HG03354 (cell line): ENCODE data around the gene IFITM2.
"Not testable (repeated sequence)": the region's sequence is repeated elsewhere in the genome, so short reads cannot be mapped to it uniquely, and the experiment has no call there.

Source experiments
- ATAC-seq: cut with Tn5 transposase; IDR thresholded peaks from one replicate; pipeline ENCODE4 v1.9.1; 2021; ENCODE audit warnings: mild to moderate bottlenecking; ENCODE audit not compliant: unreplicated experiment, poor library complexity, severe bottlenecking

The IFITM2 gene

DNA sequence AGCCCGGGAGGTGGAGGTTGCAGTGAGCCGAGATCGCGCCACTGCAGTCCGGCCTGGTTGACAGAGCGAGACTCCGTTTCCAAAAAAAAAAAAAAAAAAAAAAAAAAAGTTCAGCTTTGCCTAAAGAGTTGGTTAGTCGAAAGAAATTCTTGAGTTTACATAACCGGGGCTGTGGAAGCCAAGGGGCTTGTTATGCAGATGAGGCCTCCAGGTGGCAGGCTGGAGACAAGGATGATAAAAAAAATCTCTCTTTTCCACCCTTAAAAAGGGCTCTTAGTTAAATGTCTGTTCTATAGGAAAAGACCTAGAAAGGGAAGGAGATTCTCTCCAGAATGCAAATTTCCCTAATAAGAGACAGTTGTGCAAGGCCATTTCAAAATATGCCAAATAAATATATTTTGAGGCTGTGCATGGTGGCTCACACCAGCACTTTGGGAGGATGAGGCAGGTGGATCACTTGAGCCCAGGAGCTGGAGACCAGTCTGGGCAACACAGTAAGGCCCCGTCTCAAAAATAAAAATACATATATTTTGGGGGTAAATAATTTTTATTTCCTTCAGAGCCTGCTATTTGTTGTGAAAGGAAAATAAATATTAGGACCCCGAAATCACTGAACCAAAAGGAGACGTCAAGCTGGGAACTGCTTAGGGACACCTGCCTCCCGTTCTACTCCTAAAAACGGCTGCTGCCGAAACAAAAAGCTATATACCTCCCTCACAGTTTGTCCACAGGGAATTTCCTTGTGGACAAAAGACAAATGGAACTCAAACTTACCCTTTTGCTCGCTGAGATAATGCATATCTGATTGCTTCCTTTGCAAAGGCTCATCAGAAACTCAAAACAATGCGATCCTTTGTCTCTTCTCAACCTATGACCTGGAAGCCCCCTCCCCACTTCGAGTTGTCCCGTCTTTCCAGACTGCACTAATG is 2.4 kb upstream of the IFITM2 start:
- no peak for ATAC-seq

DNA sequence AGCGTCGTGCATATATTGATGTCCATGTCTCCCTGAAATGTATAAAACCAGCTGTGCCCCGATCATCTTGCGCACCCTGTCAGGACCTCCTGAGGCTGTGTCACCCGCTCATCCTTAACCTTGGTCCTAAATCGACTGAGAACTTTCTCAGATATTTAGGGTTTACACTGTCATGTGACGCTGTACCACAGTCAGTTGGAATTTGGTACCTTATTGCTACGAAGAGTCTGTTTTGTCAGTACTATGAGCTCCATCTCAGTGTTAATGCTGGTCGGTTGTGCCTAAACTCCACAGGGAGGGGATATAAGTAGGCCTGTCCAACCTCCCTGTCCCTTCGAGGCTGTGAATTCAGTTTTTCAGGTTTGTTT is 1.8 kb upstream of the IFITM2 start:
- ATAC-seq: no peak

DNA sequence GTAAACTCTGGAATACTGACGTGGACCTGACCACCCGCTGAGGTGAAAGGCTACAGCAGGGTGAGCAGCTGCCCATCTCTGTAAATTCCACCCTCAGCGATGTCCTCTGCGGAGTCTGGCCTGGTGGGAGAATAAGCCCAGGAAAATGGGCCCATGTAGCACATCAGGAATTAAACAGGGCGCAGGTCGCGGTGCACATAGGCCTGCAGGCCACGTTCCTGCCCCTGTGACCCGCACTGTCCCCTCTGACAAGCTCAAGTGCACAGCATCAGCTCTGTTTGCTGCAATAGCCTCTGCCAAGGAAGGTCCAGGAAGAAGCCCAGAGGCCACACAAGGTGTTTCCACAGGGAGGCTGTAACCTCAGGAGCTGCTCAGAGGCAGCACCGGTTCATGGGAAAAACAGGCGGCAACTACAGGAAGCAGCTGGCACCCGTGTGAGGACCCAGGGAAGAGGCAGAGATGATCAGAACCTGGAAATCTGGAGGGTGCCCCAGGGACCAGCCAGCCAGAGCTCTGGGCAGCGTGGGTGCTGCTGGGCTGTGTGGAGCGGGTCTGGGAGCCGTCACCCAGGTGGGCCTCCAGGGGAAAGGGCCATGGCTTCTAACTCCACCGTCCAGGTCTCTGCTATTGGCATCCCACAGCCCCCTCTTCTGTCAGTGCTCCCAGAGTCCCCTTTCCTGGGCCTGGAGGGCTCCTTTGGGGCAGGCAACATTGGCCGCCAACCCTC is 808 bp upstream of the IFITM2 start:
- ATAC-seq: no peak

DNA sequence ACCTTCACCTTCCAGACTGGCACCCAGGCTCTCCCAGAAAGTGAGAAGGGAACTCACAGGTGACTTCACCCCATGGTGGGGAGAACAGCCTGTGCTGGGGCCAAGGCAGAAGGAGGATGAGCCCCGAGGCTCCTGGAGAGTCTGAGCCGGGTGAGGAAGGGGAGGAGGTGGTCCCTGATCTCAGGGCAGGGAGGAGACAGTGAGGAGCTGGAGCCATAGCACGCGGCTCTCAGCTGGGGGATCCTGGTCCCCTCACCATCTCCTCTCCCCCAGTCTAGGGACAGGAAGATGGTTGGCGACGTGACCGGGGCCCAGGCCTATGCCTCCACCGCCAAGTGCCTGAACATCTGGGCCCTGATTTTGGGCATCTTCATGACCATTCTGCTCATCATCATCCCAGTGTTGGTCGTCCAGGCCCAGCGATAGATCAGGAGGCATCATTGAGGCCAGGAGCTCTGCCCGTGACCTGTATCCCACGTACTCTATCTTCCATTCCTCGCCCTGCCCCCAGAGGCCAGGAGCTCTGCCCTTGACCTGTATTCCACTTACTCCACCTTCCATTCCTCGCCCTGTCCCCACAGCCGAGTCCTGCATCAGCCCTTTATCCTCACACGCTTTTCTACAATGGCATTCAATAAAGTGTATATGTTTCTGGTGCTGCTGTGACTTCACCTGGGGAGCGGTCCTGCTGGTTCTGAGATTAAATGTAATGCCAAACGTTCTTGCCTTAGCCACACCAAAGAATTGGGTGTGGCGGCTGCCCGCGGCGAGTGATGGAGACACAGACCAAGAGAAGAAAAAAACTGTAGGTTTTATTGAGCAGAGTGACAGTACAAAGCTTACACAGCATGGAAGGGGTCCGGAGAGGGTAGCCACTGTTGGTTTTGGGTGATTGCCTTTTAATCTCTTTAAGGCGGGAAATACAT is 1.4 kb downstream of the IFITM2 start:
- ATAC-seq: not testable (repeated sequence)

DNA sequence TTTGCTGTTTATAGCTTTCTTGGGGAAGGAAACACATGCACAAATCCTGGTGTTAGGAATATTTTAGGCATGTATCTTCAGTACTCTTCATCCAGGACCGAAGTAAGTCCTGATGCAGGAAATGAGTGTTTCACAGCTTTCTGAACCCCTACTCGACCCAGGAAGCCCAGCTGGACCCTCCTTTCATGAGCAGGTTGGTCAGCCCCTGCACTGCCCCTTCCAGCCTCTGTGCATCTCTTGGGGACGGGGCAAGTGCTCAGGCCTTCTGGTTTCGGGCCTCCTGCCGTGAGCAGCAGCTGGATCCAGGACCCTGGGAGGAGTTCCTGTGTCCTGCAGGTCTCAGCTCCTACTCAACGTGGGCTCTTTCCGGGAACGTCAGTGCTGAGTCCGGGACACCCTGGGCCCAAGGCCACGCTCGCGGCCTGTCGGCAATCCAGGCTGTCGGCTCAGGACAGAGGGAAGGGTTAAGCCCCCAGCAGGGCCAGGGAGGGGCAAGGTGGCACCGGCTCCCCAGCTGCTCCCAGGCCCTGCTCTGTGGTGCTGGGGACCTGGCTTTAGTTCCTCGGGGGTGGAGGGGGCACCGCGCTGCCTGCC is 2.5 kb downstream of the IFITM2 start:
- not testable (repeated sequence) for ATAC-seq

DNA sequence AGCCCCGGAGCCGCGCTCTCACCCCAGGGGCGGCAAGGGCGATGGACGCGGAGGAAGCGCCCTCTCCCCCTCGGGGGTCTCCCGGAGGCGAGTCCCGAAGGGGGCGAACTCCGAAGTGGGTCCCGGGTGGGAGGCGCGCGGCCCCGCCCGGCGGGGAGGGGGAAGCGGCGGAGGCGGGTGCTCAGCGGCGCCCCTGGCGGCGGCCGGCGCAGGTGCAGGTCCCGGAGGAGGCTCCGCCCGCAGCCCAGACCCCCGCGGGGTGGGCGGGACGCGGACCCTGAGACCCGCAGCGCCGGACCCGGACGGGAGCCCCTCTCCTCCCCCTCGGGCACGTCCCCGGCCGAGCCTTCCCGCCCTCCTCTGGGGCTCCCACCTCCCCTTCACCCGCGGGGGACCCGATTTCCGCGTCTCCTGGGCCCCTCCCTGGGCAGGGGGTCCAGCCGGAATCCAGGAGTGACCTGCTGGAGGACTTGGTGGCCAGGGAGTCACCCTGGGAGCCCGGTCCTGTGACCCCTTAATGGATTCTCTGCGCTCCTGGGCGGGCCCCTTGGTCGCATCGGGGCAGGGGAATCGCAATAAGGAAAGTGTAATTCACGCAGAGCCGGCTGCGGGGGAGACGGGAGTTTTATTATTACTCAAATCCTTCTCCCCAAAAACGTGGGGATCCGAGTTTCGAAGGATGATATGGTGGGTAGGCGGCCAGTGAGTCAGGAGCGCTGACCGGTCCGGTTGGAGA is 3.6 kb downstream of the IFITM2 start:
- ATAC-seq: peak; percentile 46

DNA sequence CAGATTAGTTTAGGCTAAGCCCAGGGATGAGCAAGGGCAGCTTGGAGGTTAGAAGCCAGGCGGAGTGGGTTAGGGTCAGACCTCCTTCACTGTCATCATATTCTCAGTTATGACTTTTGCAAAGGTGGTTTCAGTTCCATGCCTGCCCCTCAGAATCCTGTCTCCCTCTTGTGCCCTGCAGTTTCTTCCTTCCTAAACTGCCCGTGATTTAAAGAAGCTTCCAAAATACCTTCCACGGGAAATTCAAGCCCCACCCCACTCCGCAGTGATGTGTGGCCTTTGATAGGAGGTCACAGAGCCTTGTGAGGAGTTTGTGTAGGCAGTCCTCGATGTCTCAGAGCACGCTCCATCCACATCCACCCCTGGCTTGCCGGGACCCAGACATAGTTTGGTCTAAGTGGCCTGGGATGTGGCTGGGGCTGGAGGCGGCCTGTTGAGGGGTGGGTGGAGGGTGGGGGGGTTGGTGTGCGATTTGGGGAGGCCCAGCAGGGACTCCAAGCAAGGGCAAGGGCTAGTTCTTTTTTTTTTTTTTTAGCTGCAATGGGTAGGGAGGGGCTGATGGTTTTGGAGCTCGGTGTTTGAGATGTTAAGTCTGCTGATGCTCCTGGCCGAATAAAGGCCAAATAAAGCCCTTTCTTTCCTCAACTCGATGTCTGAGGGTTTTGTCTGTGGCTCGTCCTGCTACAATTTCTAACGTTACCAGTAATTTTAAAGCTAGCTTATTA is 4.6 kb downstream of the IFITM2 start:
- ATAC-seq: no peak

DNA sequence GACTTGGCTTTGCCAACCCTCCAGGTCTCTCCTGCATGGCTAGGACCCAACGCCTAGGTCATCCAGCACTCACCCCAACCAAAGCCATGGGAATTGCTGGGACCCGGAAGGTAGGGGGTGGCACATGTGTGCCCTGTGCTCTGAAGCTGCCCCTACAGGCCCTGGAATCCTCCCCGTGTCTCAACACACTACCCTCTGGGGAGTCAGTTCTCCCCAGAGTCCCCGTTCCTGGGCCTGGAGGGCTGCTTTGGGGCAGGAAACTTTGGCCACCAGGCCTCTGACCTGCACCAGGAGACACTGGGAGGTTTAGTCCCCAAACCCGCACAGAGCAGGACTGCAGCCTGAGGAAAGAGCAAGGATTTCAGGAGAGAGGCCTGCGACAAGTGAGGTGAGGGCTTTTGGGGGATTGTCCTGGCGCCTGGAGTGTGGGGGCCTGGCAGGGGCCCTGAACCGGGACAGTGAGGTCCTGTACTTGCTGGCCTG is 5.7 kb downstream of the IFITM2 start:
- no peak for ATAC-seq

DNA sequence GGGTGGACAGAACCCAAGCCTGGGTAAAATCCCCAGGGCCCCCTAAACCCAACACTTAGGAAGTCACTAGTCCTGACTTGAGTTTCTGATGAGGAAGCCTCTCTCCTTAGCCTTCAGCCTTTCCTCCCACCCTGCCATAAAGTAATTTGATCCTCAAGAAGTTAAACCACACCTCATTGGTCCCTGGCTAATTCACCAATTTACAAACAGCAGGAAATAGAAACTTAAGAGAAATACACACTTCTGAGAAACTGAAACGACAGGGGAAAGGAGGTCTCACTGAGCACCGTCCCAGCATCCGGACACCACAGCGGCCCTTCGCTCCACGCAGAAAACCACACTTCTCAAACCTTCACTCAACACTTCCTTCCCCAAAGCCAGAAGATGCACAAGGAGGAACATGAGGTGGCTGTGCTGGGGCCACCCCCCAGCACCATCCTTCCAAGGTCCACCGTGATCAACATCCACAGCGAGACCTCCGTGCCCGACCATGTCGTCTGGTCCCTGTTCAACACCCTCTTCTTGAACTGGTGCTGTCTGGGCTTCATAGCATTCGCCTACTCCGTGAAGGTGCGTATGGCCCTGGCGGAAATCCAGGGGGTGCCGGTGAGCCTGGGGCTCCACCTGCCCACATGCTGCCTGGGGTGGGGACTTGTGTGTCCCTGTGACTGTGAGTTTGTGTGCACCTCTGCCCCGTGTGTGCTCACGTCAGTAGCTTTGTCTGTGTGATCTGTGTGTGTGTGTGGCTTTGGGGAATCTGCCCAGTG is 6.4 kb downstream of the IFITM2 start, which contains the start of gene IFITM1:
IFITM1 (plus strand) TSS at position 254 of the 767 bp plus-strand sequence; CDS start at position 385, 131 bp downstream.
- ATAC-seq: peak; percentile 40

DNA sequence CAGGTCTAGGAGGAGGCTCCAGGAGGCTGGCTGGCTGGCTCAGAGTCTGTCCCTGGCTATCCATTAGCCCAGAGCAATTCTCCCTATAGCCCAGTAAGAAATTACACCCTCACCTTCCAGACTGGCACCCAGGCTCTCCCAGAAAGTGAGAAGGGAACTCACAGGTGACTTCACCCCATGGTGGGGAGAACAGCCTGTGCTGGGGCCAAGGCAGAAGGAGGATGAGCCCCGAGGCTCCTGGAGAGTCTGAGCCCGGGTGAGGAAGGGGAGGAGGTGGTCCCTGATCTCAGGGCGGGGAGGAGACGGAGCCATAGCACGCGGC is 6.9 kb downstream of the IFITM2 start:
- ATAC-seq: not testable (repeated sequence)

DNA sequence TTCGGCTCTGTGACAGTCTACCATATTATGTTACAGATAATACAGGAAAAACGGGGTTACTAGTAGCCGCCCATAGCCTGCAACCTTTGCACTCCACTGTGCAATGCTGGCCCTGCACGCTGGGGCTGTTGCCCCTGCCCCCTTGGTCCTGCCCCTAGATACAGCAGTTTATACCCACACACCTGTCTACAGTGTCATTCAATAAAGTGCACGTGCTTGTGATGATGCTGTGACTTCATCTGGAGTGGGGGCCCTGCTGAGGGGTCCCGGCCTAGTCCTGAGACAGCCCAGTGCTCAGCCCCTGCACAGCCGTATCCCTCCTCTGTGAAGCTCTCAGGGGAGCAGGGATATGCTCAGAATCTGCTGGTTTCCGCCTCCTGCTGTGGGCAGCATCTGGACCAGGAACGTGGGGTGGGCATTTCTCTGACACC is 7.5 kb downstream of the IFITM2 start:
- no peak for ATAC-seq

DNA sequence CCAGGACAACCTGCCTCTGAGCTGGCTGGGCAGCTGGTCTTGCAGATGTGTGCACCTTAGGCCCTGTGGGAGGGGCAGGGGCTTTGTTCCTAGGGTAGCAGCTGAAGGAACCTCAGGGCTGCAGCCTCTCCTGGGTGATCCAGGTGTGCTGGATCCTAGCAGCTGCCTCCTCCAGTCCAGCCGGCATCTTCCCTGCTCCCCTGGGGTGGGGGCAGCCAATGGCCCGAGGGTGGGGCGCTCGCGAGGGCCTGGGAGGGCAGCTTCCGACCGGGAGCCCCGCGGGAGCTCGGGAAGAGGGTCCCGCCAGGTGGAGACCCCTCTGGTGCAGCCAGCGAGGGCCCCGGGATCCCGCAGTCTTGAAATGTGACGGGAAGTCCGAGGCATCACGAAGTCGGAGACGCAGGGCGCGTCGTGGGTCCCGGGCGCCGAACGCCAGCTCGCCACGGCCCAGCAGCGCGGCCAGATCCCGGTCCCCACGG is 7.9 kb downstream of the IFITM2 start:
- ATAC-seq: no peak

DNA sequence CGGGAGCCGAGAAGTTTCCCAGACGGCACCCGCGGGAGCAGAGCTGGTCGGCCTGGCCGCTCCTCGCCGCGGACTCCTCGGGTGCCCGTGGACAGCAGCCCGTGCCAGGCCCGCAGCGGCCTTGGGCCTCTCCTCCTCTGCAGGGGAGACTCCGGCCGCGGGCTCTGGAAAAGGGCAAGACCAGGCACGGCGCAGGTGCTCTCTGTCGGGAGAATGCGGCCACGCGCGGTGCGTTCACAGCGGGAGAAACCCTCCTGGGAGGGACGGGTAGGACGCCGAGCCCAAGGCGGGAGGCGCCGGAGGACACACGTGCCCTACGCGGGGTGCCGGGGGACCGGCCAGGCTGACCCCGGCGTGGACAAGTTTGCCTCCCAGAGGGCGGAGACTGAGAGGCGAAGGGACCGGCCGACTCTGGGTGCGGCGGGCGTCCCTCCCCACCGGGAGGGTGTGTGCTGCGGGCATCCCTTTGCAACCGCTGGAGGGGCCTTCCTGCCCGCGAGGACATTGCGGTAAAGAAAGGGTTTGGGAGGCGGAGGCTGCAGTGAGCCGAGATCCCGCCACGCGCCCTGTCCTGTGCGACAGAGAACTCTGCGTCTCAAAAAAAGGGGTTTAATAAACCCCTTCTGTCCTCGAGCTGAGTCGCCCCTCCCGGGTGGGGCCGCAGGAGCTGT is 8.6 kb downstream of the IFITM2 start:
- ATAC-seq: no peak

DNA sequence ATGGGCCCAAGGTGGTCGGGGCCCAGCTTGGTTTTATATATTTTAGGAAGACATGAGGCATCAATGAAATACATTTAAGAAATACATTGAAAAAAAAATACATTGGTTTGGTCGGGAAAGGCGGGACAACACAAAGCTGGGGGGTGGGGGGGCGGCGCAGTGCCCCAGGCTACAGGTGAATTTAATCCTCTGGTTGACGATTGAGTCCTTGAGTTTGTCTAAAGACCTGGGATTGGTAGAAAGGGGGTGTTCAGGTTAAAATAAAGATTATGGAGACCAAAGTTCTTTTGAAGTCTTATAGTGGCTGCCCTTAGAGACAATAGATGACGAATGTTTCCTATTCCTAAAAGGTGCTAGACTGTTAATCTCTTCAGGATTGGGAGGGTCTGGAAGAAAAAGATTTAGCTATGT is 9.3 kb downstream of the IFITM2 start:
- no peak for ATAC-seq

DNA sequence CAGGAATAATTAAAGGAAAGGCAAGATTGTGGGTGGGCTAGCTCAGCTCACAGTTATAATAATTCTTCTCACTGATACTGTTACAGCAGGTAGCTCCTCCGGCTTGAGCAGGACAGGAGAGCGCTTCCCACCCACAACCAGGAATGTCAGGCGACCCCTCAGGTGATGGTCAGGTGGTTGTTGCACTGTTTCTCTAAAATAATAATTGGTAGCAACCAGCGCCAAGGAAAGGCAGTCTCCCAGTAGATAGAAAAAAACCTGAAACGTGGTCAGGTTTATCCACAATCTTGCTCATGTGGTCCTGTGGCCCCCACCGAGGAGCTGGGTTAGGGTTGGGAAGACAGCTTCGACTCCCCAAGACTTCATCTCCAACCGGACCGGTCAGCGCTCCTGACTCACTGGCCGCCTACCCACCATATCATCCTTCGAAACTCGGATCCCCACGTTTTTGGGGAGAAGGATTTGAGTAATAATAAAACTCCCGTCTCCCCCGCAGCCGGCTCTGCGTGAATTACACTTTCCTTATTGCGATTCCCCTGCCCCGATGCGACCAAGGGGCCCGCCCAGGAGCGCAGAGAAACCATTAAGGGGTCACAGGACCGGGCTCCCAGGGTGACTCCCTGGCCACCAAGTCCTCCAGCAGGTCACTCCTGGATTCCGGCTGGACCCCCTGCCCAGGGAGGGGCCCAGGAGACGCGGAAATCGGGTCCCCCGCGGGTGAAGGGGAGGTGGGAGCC is 10.2 kb downstream of the IFITM2 start:
- ATAC-seq: peak; percentile 1
